ENCODE measurements around the gene NOTCH1.

The NOTCH1 gene

DNA sequence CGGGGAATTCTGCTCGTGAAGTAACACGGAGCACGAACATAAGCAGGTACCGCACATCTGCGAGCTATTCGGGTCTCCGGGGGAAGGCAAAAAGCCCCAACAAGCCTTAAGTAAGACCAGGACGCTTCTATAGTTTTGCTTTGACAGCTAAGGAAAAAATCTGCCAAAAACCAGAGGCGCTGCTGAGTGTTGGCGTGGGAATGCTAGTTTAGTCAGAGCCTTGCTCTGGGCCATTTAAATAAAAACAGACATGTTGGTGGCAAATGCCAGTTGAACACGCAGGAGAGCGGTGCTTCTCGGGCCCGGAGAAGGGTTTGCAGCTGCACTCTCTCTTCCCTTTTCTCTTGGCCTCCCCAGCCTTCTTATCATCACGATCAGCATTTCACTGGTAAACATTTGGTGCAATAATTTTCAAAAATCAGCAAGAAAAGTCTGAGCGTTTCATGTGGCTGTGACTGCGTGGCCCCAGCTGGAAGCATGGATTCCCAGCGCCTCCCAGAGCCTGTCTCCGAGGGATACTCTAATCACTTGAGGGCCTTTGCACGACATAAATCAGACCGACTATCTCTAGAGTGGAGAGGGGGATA is 6.4 kb upstream of the NOTCH1 start:
- TF ChIP-seq, protein P1, sequence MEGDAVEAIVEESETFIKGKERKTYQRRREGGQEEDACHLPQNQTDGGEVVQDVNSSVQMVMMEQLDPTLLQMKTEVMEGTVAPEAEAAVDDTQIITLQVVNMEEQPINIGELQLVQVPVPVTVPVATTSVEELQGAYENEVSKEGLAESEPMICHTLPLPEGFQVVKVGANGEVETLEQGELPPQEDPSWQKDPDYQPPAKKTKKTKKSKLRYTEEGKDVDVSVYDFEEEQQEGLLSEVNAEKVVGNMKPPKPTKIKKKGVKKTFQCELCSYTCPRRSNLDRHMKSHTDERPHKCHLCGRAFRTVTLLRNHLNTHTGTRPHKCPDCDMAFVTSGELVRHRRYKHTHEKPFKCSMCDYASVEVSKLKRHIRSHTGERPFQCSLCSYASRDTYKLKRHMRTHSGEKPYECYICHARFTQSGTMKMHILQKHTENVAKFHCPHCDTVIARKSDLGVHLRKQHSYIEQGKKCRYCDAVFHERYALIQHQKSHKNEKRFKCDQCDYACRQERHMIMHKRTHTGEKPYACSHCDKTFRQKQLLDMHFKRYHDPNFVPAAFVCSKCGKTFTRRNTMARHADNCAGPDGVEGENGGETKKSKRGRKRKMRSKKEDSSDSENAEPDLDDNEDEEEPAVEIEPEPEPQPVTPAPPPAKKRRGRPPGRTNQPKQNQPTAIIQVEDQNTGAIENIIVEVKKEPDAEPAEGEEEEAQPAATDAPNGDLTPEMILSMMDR (IDR thresholded peaks at IDR 0.05; ENCODE audit: extremely low read depth, missing control alignments), result no peak
- DNase-seq (ENCODE audit: low spot score), result peak; percentile 77

- TF ChIP-seq, protein P1 (IDR thresholded peaks at IDR 0.05; ENCODE audit: extremely low read depth, missing control alignments), result no peak
- peak; percentile 84 for DNase-seq (ENCODE audit: low spot score)
Observed at GRCh38 chr9:136551401-136552116, 5.7 kb upstream of the NOTCH1 start.

DNA sequence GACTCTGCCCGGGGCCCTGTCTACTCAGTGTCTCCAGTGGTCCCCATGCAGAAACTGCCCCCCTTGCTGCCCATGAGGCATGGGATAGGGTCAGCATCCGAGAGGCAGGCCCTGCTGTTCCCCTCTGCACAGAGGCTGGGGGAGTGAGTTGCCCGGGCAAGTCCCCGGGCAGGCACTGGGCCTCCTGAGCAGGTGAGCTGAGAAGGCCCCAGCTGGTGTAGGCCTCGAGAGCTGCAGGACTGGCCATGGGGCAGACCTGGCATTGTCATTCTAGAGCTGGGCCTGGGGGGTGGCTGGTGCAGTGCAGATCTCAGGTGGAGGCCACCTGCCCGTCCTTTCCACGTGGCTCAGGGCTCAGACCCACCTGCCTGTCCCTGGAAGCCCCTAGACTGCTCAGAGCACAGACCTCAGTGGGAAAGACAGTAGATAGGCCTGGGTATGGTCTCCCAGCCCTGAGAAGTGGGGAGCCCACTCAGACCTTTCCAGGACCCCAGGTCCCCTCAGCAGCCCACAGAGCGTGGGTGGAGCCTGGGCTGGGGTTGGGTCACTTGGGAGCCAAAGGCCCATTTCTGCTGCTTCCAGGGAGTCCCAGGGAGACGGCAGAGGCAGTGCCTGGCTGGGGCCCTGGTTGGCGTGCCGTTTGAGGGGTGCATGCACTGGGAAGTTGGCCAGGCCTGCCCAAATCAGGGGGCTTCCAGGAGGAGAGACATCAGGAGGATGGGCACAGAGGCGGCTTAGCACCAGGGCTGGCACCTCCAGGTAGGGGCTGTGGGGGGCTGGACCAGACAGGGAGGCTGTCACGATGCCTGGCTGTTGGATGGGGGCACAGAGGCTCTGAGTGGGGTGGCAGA is 4.8 kb upstream of the NOTCH1 start:
- TF ChIP-seq, protein P1 (IDR thresholded peaks at IDR 0.05; ENCODE audit: extremely low read depth, missing control alignments), result no peak
- DNase-seq (ENCODE audit: low spot score), result no peak

DNA sequence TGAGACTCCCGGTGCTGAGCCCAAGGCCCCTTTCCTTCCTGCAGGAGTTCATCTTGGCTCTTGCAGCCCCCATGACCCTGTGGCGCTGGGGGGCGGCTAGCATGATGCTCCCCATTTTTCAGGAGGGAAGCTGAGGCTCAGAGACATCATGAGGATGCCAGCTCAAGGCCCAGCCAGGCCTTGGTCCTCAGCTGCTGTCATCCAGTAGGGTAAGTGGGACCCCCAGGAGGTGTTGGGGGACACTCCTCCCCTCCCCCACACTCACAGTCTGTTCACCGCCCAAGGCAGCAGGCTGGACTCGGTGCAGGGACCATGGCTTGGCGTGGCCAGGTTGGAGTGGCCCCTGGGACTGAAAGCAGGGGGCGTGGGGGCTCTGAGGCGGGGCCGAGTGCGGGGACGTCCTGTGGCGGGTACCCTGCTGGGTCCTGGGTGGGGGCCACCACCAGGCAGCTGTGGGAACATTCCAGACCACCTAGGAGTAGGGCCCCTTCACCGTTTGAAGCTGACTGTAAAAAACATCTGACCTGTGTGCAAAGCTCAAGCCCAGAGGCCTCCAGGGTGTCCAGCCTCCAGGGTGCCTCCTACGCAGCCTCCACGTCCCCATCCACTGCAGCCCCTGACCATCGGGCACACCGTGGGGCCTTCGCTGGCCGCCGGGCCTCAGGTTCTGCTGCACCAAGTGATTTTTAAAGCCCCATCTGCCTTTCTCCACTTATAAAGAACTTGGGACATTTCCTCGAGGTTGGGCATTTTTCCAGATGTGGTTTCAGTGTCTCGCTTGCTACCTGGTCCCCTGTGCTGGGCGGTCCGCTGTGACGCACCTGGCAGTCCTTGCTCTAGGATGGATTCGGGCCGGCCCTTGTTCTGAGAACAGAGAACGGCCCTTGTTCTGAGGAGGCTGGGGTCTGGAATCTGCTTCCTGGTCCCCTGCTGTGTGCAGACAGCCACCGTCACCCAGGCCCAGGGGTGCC is 3.4 kb upstream of the NOTCH1 start:
- no peak for DNase-seq (ENCODE audit: low spot score)
- TF ChIP-seq, protein P1 (IDR thresholded peaks at IDR 0.05; ENCODE audit: extremely low read depth, missing control alignments), result no peak

GRCh38 chr9:136547508-136548215 is 1.8 kb upstream of the NOTCH1 start:
- TF ChIP-seq, protein P1 (IDR thresholded peaks at IDR 0.05; ENCODE audit: extremely low read depth, missing control alignments), result no peak
- DNase-seq (ENCODE audit: low spot score), result no peak

GRCh38 chr9:136546697-136547501 is 1.1 kb upstream of the NOTCH1 start:
- no peak for DNase-seq (ENCODE audit: low spot score)
- TF ChIP-seq, protein P1 (IDR thresholded peaks at IDR 0.05; ENCODE audit: extremely low read depth, missing control alignments), result no peak

All from GM20000 (cell line).